GM19328 (cell line): ENCODE measurements around the gene MRPL24.
"Not testable (repeated sequence)": the region's sequence is repeated elsewhere in the genome, so short reads cannot be mapped to it uniquely, and the experiment has no call there.

ENCODE experiments used
- ATAC-seq: cut with Tn5 transposase; IDR thresholded peaks from one replicate; pipeline ENCODE4 v1.9.1; 2021; ENCODE audit warnings: mild to moderate bottlenecking, moderate library complexity; ENCODE audit not compliant: unreplicated experiment

Gene MRPL24

GRCh38 chr1:156740741-156741480 lies at the start of gene MRPL24:
Gene MRPL24 (minus strand): TSS chr1:156741088. CDS start chr1:156738704, 2,384 bp downstream.
- ATAC-seq, result peak; percentile 81

GRCh38 chr1:156789621-156790318 lies 48.9 kb upstream of the MRPL24 start:
- no peak for ATAC-seq

- ATAC-seq, result no peak
Measured at GRCh38 chr1:156788136-156788535, 47.2 kb upstream of the MRPL24 start.

- no peak for ATAC-seq
Measured at GRCh38 chr1:156786640-156787039, 45.8 kb upstream of the MRPL24 start.

GRCh38 chr1:156785458-156785857 lies 44.6 kb upstream of the MRPL24 start:
- ATAC-seq, result no peak

GRCh38 chr1:156781585-156782186 lies 40.8 kb upstream of the MRPL24 start:
- no peak for ATAC-seq

- no peak for ATAC-seq
Measured at GRCh38 chr1:156777573-156777972, 36.7 kb upstream of the MRPL24 start.

GRCh38 chr1:156776942-156777341 lies 36.1 kb upstream of the MRPL24 start:
- no peak for ATAC-seq

- ATAC-seq, result no peak
Measured at GRCh38 chr1:156775799-156776198, 34.9 kb upstream of the MRPL24 start.

- no peak for ATAC-seq
Measured at GRCh38 chr1:156773607-156774006, 32.7 kb upstream of the MRPL24 start.

- no peak for ATAC-seq
Measured at GRCh38 chr1:156772728-156773497, 32.0 kb upstream of the MRPL24 start.

- ATAC-seq, result no peak
Measured at GRCh38 chr1:156772222-156772621, 31.3 kb upstream of the MRPL24 start.

GRCh38 chr1:156768610-156769295 lies 27.9 kb upstream of the MRPL24 start:
- ATAC-seq, result no peak

- ATAC-seq, result no peak
Measured at GRCh38 chr1:156767879-156768604, 27.2 kb upstream of the MRPL24 start.

GRCh38 chr1:156767101-156767878 lies 26.4 kb upstream of the MRPL24 start, which contains the start of gene PRCC:
Gene PRCC (plus strand): TSS chr1:156767535. CDS start chr1:156767772, 237 bp downstream.
- peak; percentile 89 for ATAC-seq

- peak; percentile 9 for ATAC-seq
Measured at GRCh38 chr1:156766298-156767100, 25.6 kb upstream of the MRPL24 start.

- no peak for ATAC-seq
Measured at GRCh38 chr1:156765666-156766065, 24.8 kb upstream of the MRPL24 start.

- ATAC-seq, result not testable (repeated sequence)
Measured at GRCh38 chr1:156765136-156765535, 24.2 kb upstream of the MRPL24 start.
